Omental fat pad (tissue), 4 donors: Measurements from ENCODE around the gene RGS6. TPM values are rescaled to one million over a fixed set of nuclear protein-coding genes. Genes with fewer than 3 reads are reported as not detected.

Experiments
- ATAC-seq: fragments of 150-250 bp; one replicate; pipeline ENCODE4 v1.9.1; 2016; ENCODE audit warnings: mild to moderate bottlenecking, moderate library complexity; ENCODE audit not compliant: low FRiP score
- DNase-seq: peaks from one replicate; pipeline ENCODE4 v3.0.0-alpha.2; 2019; ENCODE audit warnings: low spot score
- CTCF ChIP-seq, 3 donors: fragments of 450-650 bp; IDR thresholded peaks; one replicate each; pipeline ENCODE4 v1.5.1; 2016 to 2017; ENCODE audit warnings: antibody characterized with exemption in 3 of 3, mild to moderate bottlenecking in 3 of 3, moderate library complexity in 2 of 3
- total RNA-seq, 4 donors: library from RNA; depleted of rRNA; stranded (reverse); fragments of >200 nt; gene quantifications; one replicate each; pipeline ENCODE4 v1.1.0, GENCODE V29; 2016

The RGS6 gene
- total RNA-seq, 4 donors from 2014 or later: 5.2 to 27.3 (median 6.9) TPM

DNA sequence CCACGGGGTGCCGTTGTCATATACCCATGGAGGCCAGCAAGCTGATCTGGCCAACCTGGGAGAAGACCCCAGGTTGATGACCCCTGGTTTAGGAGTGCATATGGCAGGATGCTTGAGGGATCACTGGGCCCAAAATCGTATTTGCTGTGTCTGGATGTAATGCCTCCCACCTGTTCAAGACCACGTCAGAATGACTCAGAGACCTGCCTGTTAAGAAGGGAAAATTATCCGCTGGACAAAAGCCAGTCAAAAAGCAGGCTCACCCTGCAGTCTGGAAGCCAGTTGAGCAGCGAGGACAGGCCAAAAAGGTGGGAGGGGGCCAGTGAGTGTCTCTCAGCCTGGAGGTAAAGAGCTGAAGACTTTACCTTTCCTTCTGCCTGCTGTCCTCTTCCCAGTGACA is 512.5 kb downstream of the RGS6 start:
- no peak for DNase-seq
- no peak for TF ChIP-seq CTCF (IDR thresholded peaks at IDR 0.05)
- ATAC-seq: no peak

- no peak for ATAC-seq
- no peak for DNase-seq
- no peak for TF ChIP-seq CTCF (IDR thresholded peaks at IDR 0.05)
Observed at GRCh38 chr14:72448212-72448611, 516.0 kb downstream of the RGS6 start.

- ATAC-seq (no peak), DNase-seq (no peak)
- no peak for TF ChIP-seq CTCF (IDR thresholded peaks at IDR 0.05)
Observed at GRCh38 chr14:72450473-72451044, 518.3 kb downstream of the RGS6 start.

- no peak for DNase-seq
- ATAC-seq: no peak
- TF ChIP-seq CTCF (IDR thresholded peaks at IDR 0.05): no peak
Observed at GRCh38 chr14:72451054-72451972, 519.1 kb downstream of the RGS6 start.

GRCh38 chr14:72452774-72453173 is 520.5 kb downstream of the RGS6 start:
- DNase-seq (no peak), ATAC-seq (no peak)
- TF ChIP-seq CTCF (IDR thresholded peaks at IDR 0.05): no peak

- TF ChIP-seq CTCF (IDR thresholded peaks at IDR 0.05): no peak
Observed at GRCh38 chr14:72454388-72455160, 522.3 kb downstream of the RGS6 start.

More at GRCh38 chr14:72454388-72455160, 522.3 kb downstream of the RGS6 start:
- DNase-seq: no peak
- ATAC-seq: no peak
